Measurements from ENCODE around the gene TMEM176A.

GRCh38 chr7:150814328-150815001 is 13.9 kb downstream of the TMEM176A start:
- TF ChIP-seq CTCF (conservative IDR thresholded peaks at IDR 0.05): no peak
- TF ChIP-seq ZFX (IDR thresholded peaks at IDR 0.05): no peak

Measured in C4-2B (cell line).